Dendritic cell treated with granulocyte-macrophage colony-stimulating factor and Interleukin-4, amounts not matched to agents 40 ng/mL and 50 ng/mL, for 4 days (primary cell): ENCODE data around the gene SH3RF3.

ENCODE experiments used
- H3K27ac Mint-ChIP-seq: one replicate; pipeline ENCODE4 v1.8.0; 2022; ENCODE audit warnings: mild to moderate bottlenecking, mixed read lengths
- H3K27me3 Mint-ChIP-seq: one replicate; pipeline ENCODE4 v1.8.0; 2022; ENCODE audit warnings: mild to moderate bottlenecking, mixed read lengths
- H3K36me3 Mint-ChIP-seq: one replicate; pipeline ENCODE4 v1.8.0; 2022; ENCODE audit warnings: low read depth, mixed read lengths
- H3K4me1 Mint-ChIP-seq: one replicate; pipeline ENCODE4 v1.8.0; 2022; ENCODE audit warnings: low read depth, mixed read lengths
- H3K4me3 Mint-ChIP-seq: one replicate; pipeline ENCODE4 v1.8.0; 2022; ENCODE audit warnings: mild to moderate bottlenecking, moderate library complexity, mixed read lengths
- H3K9me3 Mint-ChIP-seq: one replicate; pipeline ENCODE4 v1.8.0; 2022; ENCODE audit warnings: mixed read lengths
- intact Hi-C: fragments of 100-400 bp; cut with micrococcal nuclease; formaldehyde crosslinking; loops from one replicate; pipeline ENCODE4 v1.15.0; 2022

The SH3RF3 gene

DNA sequence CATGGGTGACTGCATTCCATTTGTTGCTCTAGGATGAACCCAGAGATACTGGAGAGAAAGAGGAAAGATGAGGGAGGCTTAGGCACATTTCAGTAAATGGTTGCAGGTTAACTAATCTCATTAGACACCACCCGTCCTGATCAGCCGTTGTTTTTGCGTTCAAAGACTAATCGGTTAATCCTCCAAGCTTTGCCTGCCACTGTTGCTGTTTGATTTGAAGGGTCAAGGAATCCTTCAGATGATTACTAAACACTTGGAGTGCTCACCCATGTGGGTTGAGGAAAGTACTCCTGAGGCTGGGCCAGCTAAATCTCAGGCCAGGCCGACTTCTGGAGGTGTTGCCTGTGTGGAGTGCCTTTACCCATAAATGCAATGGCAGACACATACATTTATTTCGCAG is 8.6 kb downstream of the SH3RF3 start:
- H3K27me3 Mint-ChIP-seq: peaks cover 19% of the 10 kb centered on the region
- no peaks in the 10 kb centered on the region for H3K9me3 Mint-ChIP-seq
- intact Hi-C loops: no loop called here
- no peak overlapping the region for H3K27ac Mint-ChIP-seq
- no peaks in the 10 kb centered on the region for H3K36me3 Mint-ChIP-seq
- no peaks in the 10 kb centered on the region for H3K4me1 Mint-ChIP-seq
- no peak overlapping the region for H3K4me3 Mint-ChIP-seq

DNA sequence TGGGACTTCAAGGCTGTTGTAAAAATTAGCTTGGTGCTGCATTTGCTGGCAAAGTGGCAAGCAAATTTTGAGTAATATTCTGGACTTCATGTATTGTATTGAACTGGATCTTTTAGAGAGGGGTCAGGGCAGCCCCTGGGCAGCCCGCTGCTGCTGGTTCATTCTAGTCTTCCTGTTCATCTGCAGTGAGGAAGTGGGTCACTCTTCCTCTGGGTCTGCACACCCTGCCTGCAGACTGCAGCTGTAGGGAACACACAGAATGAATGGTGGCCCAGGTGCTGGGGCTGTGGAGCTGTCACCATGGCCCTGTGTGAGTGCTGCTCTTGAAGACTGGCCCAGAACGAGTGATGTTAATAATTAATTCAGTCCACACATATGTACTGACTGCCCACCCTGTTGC is 9.4 kb downstream of the SH3RF3 start:
- Mint-ChIP-seq H3K9me3 (no peaks in the 10 kb centered on the region), H3K4me1 (no peaks in the 10 kb centered on the region), H3K4me3 (no peak overlapping the region), H3K27ac (no peak overlapping the region), H3K36me3 (no peaks in the 10 kb centered on the region), H3K27me3 (peaks cover 13% of the 10 kb centered on the region)
- intact Hi-C loops: no loop called here

DNA sequence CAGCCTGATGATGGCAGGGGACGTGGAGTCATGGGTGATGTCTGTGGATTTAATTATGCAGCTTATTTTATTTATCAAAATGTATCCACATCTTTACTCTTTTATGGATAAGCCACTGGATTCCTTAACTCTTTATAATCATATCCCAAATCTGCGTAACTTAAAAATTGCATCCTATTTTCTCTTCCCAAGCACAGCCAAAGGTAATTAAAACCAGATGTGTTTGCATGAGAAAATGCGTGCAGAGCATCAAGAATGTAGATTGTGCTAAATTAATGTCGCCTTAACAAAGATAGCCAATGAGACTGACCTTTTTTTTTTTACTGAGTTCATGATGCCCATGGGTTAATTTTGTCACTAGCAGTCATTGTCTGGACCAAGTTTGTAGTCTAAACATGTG is 10.0 kb downstream of the SH3RF3 start:
- intact Hi-C loops: no loop called here
- H3K27me3 Mint-ChIP-seq: peaks cover 8% of the 10 kb centered on the region
- H3K27ac Mint-ChIP-seq: no peak overlapping the region

DNA sequence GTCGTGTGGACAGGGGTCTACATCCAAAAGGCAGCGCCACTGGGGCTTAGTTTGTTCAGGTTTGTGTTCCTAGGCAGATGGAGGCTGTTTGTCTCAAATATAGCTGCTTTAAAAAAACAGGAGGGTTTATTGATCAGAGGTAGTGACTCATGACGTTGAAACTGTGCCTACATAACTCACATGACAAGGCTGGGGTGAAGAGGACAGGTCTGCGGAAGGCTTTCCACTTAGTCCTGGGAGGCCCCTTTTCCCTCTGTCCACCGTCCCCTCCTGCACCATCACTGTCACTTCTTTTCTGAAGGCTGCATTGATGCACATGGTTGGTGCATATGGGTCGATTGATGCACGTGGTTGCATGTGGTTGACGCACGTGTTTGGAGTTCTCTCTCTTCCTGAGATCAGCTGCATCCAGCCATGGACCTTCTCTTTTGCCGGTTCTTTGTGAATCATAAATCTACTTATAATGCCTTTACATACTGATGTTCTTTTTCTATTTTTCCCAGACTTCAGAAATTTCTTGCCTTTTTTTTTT is 10.9 kb downstream of the SH3RF3 start:
- no peaks in the 10 kb centered on the region for H3K36me3 Mint-ChIP-seq
- no peaks in the 10 kb centered on the region for H3K4me1 Mint-ChIP-seq
- no peak overlapping the region for H3K27ac Mint-ChIP-seq
- intact Hi-C loops: no loop called here
- H3K4me3 Mint-ChIP-seq: no peak overlapping the region
- no peaks in the 10 kb centered on the region for H3K9me3 Mint-ChIP-seq
- H3K27me3 Mint-ChIP-seq: peaks cover 6% of the 10 kb centered on the region

More for the DNA sequence above, 10.0 kb downstream of the SH3RF3 start:
- Mint-ChIP-seq H3K36me3 (no peaks in the 10 kb centered on the region), H3K9me3 (no peaks in the 10 kb centered on the region), H3K4me3 (no peak overlapping the region), H3K4me1 (no peaks in the 10 kb centered on the region)

DNA sequence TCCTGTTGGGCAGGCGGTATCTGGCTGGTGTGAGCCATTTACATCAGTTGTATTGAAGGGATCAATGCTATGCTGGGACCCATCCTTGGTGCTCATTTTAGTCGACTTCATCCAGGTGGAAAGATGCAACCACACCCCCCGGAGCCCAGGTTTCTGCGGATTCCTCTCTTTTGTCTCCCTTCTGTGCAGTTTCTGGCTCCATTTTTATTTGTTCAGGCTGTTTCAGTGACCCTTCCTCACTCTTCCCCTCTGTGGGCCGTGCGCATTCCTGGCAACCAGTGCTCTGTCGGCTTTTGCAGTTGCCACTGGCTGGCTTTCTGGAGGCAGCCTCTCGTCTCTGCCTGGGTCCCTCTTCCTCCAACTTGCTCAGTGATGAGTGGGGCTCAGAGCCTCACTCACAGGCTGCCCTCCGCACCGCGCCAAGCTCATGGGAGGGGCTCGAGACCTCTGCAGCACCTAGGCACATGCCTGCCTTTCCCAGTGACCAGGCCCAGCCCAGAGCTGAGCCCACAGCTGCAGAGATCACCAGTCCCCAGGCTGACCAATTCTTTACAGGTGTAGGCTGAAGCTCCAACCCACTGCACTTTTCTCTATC is 12.1 kb downstream of the SH3RF3 start:
- no peaks in the 10 kb centered on the region for H3K36me3 Mint-ChIP-seq
- H3K4me3 Mint-ChIP-seq: no peak overlapping the region
- no peaks in the 10 kb centered on the region for H3K9me3 Mint-ChIP-seq
- no peaks in the 10 kb centered on the region for H3K4me1 Mint-ChIP-seq
- no peak overlapping the region for H3K27ac Mint-ChIP-seq
- H3K27me3 Mint-ChIP-seq: peaks cover 4% of the 10 kb centered on the region
- intact Hi-C loops: no loop called here

DNA sequence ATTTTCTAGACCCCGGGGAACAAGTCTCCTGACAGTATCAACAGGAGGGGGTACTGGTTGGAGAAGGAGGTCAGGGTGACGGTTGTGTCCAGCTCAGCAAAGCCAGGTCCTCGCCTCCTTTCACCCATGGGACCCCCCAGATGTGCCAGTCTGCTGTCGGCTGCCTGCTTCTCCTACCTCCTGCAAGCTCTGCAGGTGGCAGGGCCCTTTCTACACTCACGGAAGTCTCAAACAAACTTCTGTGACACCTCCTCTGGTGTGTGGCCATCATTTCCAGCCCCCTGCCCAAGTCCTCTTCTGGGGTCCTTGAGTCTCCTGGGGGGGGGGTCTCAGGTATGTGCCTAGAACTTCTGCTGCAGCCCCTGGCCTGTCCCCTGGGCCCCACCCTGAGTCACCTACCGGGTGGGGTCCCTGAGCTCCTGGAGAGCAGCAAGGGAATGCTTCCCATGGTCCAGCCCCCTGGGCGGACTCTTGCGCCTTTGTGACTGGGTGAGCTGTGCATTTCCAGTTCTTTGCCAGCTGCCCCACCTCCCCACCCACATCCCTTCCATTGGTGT is 12.8 kb downstream of the SH3RF3 start:
- intact Hi-C loops: no loop called here
- peaks cover 4% of the 10 kb centered on the region for H3K27me3 Mint-ChIP-seq
- no peak overlapping the region for H3K4me3 Mint-ChIP-seq
- H3K27ac Mint-ChIP-seq: no peak overlapping the region
- no peaks in the 10 kb centered on the region for H3K4me1 Mint-ChIP-seq
- no peaks in the 10 kb centered on the region for H3K36me3 Mint-ChIP-seq
- H3K9me3 Mint-ChIP-seq: no peaks in the 10 kb centered on the region

DNA sequence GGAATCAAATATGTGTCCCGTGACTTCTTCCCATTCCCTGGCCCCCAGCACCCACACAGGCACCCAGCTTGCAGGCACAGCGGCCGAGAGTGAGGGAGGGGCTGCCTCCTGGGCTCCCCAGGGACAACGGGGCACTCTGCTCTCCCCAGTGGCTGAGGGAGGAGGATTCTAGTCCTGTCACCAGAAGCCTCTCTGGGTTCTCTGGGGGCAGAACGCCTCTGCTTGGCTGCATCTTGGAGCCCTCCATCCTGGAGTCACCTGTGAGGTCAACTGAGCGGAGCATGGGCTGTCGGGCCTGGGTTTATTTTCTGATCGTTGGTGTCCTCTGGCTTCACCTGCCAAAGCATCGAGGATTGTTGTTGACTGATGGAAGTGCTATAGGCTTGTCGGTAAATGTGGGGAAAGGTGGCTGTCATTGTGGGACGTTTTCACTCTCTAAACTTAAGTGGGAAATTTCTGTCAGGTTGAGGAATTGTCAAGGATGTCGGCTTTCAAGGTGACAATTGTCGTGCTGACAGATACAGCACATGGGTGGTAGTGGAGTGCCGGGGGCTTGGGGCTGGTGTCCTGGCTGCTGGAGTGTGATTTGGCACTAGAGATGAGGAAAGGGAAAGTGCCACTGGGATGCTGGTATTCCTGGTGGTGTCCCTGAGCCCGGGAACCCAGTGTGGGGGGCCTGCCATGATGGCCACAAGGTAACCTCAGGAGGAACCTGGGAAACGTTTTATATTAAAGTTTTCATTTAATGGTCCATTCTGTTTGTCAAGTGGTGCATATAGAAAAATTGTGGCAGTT is 13.6 kb downstream of the SH3RF3 start:
- Mint-ChIP-seq H3K4me1 (no peaks in the 10 kb centered on the region), H3K4me3 (no peak overlapping the region), H3K27ac (no peak overlapping the region), H3K9me3 (no peaks in the 10 kb centered on the region), H3K27me3 (no peaks in the 10 kb centered on the region), H3K36me3 (no peaks in the 10 kb centered on the region)
- intact Hi-C loops: no loop called here

DNA sequence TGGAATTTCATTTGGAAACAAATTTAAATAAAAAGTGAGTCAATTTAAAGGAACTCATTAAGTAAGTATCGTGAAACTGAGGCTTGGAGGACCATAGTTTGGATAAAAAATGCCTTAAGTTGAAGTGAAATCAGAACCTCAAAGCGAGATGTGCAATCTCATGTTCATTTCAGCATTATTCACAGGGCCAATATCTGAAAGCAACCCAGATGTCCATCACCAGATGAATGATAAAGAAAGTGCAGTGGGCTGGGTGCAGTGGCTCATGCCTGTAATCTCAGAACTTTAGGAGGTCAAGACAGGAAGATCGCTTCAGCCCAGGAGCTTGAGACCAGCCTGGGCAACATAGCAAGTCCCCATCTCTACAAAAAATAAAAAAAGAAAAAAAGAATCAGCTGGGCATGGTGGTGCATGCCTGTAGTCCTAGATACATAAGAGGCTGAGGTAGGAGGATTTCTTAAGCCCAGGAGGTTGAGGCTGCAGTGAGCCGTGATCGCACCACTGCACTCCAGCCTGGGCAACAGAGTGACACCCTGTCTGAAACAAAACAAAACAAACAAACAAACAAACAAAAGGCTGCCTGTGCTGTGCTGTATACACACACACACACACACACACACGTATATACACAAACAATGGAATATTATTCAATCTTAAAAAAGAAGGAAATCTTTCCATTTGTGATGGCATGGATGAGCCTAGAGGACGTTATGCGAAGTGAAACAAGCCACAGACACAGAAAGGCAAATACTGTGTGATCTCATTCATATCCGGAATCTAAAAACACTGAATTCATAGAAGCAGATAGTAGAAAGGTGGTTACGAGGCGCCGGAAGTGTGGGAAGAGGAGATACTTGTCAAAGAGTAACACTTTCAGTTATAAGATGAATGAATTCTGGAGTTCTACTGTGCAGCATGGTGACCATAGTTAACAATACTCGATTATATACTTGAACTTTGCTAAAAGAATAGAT is 14.5 kb downstream of the SH3RF3 start:
- H3K27me3 Mint-ChIP-seq: no peaks in the 10 kb centered on the region
- no peak overlapping the region for H3K27ac Mint-ChIP-seq
- H3K9me3 Mint-ChIP-seq: no peaks in the 10 kb centered on the region
- H3K4me1 Mint-ChIP-seq: no peaks in the 10 kb centered on the region
- H3K4me3 Mint-ChIP-seq: no peak overlapping the region
- intact Hi-C loops: no loop called here
- no peaks in the 10 kb centered on the region for H3K36me3 Mint-ChIP-seq

DNA sequence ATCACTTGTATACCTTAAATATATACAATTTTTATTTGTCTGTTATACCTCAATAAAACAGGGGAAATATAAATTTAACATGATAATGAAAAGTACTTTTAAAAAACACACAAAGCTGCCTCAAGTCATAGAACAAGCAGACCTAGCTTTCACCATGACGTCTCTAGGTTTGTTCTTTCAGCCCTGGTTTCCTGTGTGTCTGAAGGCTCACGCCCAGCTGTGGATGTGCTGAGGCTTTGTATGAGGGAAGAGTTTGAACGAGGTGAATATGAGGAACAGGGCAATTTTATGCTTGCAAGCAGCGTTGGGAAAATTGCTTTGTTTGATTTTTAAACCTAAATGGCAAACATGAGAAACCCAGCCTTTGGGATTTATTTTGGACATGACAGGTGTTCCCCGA is 15.3 kb downstream of the SH3RF3 start:
- H3K27me3 Mint-ChIP-seq: no peaks in the 10 kb centered on the region
- intact Hi-C loops: no loop called here
- H3K27ac Mint-ChIP-seq: no peak overlapping the region
- no peaks in the 10 kb centered on the region for H3K36me3 Mint-ChIP-seq
- H3K4me3 Mint-ChIP-seq: no peak overlapping the region
- no peaks in the 10 kb centered on the region for H3K9me3 Mint-ChIP-seq
- H3K4me1 Mint-ChIP-seq: no peaks in the 10 kb centered on the region

DNA sequence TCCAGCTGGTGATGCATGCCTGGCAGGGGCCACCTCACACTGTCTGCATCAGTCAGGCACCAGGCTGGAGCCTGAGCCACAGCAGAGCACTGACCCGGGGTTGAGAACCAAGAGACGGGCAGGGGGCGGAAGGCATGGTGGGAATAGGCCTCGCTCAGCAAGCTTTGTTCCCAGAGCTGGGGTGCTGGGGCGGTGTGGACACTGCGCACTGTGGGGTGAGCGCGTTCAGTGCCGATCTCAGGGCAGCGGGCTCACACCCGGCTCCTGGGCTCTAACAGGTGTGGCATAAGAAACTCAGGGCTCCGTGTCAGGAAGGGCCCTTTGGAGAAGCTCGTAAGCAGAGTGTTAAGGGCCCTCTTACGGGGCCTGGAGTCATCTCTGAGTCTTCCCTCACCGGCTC is 15.7 kb downstream of the SH3RF3 start:
- H3K27me3 Mint-ChIP-seq: no peaks in the 10 kb centered on the region
- H3K4me3 Mint-ChIP-seq: no peak overlapping the region
- intact Hi-C loops: no loop called here
- no peak overlapping the region for H3K27ac Mint-ChIP-seq
- no peaks in the 10 kb centered on the region for H3K4me1 Mint-ChIP-seq
- no peaks in the 10 kb centered on the region for H3K9me3 Mint-ChIP-seq
- H3K36me3 Mint-ChIP-seq: no peaks in the 10 kb centered on the region

DNA sequence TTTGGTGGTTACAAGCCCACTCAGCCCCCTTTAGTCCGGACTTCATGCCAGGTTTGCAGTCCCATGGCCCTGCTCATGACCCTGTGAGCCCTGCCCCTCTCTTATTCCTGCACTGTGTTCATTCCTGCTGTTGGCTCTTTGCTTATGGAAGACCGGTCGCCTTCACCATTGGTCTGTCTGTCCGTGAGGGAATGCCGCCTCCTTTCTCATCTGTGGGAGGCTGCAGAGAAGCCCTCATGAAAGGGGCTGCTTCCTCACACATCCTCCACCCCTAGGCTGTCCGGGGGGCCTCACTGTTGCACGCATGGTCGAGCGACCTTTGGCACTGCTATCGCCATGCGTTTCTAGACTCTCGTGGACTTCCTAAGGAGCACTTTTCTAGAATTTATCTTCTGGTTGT is 16.3 kb downstream of the SH3RF3 start:
- Mint-ChIP-seq H3K4me3 (no peak overlapping the region), H3K4me1 (no peaks in the 10 kb centered on the region), H3K27ac (no peak overlapping the region), H3K9me3 (no peaks in the 10 kb centered on the region), H3K27me3 (no peaks in the 10 kb centered on the region), H3K36me3 (no peaks in the 10 kb centered on the region)
- intact Hi-C loops: no loop called here

DNA sequence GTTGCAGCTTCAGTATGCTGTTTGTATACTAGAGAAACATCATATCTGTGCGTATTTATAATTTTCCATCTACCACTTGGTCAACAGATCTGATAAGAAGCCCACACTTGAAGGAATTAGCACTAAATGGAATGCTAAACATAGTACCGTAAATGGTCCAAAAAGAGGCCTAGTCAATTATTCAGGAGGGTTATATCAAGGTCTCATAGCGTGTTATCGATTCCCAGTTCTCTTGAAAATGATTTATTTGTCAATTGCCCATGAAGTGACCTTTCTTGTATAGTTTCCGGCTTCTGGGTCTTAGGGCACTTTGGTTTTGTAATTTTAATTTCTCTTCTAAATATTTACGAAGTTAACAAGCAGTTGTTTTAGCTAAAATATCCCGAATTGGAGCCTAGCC is 18.4 kb downstream of the SH3RF3 start:
- no peak overlapping the region for H3K4me3 Mint-ChIP-seq
- H3K9me3 Mint-ChIP-seq: no peaks in the 10 kb centered on the region
- no peaks in the 10 kb centered on the region for H3K36me3 Mint-ChIP-seq
- H3K27ac Mint-ChIP-seq: no peak overlapping the region
- H3K4me1 Mint-ChIP-seq: no peaks in the 10 kb centered on the region
- H3K27me3 Mint-ChIP-seq: no peaks in the 10 kb centered on the region
- intact Hi-C loops: no loop called here

DNA sequence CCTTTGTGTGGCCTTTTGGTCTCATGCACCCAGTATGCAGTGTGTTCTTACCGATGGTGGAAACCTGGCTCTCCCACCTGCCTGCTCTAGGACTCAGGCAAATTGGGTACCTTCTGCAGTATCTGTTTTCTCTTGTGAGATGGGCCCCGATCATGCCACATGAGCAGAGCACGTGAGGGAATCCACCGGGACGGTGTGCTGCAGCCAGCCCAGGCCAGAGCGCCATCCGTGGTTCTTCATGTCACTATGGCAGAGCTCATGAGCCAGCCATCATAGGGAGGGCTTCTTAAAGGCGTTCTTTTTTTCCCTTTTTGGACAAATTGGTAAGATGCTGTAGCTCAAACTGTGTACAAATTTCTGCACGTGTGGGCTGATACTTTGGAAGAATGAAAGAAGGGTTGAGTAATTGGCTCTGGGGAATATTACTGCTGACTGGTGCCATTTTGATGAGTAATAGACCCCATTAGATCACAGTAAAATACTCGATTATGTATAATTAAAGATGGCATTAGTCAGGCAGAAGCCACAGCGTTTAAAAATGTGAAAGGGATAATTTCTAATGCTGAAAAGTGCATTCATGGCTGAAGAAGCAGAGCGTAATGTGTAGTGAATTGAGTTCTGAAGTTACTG is 19.2 kb downstream of the SH3RF3 start:
- H3K9me3 Mint-ChIP-seq: no peaks in the 10 kb centered on the region
- no peaks in the 10 kb centered on the region for H3K4me1 Mint-ChIP-seq
- no peak overlapping the region for H3K27ac Mint-ChIP-seq

More for the DNA sequence above, 19.2 kb downstream of the SH3RF3 start:
- H3K4me3 Mint-ChIP-seq: no peak overlapping the region
- H3K36me3 Mint-ChIP-seq: no peaks in the 10 kb centered on the region
- no peaks in the 10 kb centered on the region for H3K27me3 Mint-ChIP-seq
- intact Hi-C loops: no loop called here
